GM12873 (cell line): ENCODE measurements around the gene MAN2C1.

Source experiments
- TF ChIP-seq, protein P1 (sequence below): IDR thresholded peaks from 2 replicates; pipeline ENCODE4 v1.5.1; 2012; ENCODE audit warnings: low read depth, mild to moderate bottlenecking, moderate library complexity, low read length, control low read depth; ENCODE audit not compliant: insufficient read depth; ENCODE audit errors: missing control alignments

The MAN2C1 gene

GRCh38 chr15:75348034-75348561 lies 20.3 kb downstream of the MAN2C1 start:
- TF ChIP-seq, protein P1, sequence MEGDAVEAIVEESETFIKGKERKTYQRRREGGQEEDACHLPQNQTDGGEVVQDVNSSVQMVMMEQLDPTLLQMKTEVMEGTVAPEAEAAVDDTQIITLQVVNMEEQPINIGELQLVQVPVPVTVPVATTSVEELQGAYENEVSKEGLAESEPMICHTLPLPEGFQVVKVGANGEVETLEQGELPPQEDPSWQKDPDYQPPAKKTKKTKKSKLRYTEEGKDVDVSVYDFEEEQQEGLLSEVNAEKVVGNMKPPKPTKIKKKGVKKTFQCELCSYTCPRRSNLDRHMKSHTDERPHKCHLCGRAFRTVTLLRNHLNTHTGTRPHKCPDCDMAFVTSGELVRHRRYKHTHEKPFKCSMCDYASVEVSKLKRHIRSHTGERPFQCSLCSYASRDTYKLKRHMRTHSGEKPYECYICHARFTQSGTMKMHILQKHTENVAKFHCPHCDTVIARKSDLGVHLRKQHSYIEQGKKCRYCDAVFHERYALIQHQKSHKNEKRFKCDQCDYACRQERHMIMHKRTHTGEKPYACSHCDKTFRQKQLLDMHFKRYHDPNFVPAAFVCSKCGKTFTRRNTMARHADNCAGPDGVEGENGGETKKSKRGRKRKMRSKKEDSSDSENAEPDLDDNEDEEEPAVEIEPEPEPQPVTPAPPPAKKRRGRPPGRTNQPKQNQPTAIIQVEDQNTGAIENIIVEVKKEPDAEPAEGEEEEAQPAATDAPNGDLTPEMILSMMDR, result no peak

DNA sequence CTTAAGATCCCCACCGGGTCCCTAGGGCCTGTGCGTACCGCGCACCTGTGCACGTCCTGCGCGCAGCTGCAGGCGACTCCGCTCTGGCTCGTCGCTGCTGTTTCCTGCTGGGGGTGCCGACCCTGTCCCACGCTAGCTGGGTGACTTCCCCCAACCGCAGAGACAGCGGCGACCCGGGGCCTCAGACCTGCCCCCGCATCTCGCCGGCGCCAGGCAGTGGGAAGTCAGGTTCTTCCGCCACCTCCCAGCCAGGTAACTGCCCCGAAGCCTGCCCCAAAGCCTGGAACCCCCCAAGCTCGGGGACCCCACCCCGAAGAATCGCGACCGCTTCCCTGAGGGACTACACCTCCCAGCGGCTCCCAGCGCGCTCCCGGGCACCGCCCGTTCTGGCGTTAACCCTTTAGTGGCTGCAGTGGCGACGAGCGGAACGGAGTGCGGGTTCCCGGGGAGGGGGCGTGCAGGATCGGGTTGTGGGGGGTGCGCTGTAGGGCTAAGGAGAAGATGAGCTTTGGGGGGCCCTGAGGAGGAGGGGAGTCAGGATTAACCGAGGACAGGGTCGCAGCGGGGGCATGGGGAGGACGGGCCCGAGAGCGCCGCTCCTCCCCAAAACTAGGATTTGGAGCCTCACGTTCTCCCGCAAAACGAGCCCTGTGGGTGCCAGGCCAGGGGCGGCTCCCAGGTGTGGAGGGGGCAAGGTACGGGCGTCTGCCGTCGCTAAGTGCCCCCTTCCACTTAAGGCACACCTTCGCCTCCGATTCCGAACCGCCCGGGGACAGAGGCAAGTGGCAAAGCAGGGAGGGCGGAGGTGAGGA lies 21.0 kb downstream of the MAN2C1 start:
- TF ChIP-seq, protein P1, result no peak

- TF ChIP-seq, protein P1, result no peak
Measured at GRCh38 chr15:75346796-75347221, 21.6 kb downstream of the MAN2C1 start, which contains the start of gene NEIL1. Gene NEIL1 (plus strand): TSS chr15:75347039. CDS start chr15:75348906, 1,867 bp downstream.

GRCh38 chr15:75342221-75342620 lies 26.2 kb downstream of the MAN2C1 start:
- TF ChIP-seq, protein P1, result no peak

DNA sequence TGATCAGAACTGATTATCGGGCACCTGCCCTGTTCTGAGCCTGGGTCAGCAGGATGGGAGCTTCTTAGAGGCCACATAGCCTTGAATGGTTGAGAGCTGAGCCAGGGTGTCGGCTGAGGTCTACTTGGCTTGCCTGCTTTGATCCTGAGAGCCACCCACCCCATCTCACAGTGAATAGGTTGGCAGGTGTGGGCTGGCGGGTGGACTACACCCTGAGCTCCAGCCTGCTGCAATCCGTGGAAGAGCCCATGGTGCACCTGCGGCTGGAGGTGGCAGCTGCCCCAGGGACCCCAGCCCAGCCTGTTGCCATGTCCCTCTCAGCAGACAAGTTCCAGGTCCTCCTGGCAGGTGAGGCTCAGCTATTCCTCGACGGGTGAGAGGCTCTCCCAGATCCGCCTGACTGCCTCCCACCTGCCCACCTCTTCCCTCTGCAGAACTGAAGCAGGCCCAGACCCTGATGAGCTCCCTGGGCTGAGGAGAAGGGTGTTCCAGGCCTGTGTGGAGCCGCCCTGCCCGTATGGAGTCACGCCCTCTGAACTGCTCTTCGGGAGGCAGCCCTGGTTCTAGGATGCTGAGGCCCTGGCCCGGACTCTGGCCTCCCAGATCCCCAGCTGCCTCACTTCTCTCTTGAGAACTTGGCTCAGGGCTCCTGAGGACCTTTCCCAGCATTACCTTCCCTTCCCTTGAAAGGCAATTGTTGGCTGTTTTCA lies 28.7 kb downstream of the MAN2C1 start:
- TF ChIP-seq, protein P1, result no peak

GRCh38 chr15:75338661-75339240 lies 29.7 kb downstream of the MAN2C1 start:
- TF ChIP-seq, protein P1, result no peak
